Smooth muscle cell (in vitro differentiated cells): ENCODE results near the gene MOB2. TPM values are rescaled to one million over a fixed set of nuclear protein-coding genes. Genes with fewer than 3 reads are reported as not detected.

Source experiments
- DNase-seq: peaks from one replicate; lab custom pipeline; 2025; ENCODE audit not compliant: unreplicated experiment; lab: John Stamatoyannopoulos, UW
- H2AFZ ChIP-seq: fragments of 200-600 bp; sonication (generic); 2 replicates; pipeline ENCODE4 v1.6.0; 2016; ENCODE audit warnings: antibody characterized with exemption, low read depth, mild to moderate bottlenecking
- H3F3A ChIP-seq: fragments of 200-600 bp; sonication (generic); 2 replicates; pipeline ENCODE4 v1.6.0; 2017; ENCODE audit warnings: antibody characterized with exemption, low read depth
- H3K27ac ChIP-seq: fragments of 200-600 bp; sonication (generic); 2 replicates; pipeline ENCODE4 v1.5.1; 2016; ENCODE audit warnings: low read depth, mild to moderate bottlenecking
- H3K27me3 ChIP-seq: fragments of 200-600 bp; sonication (generic); 2 replicates; pipeline ENCODE4 v1.6.1; 2016; ENCODE audit warnings: low read depth, mild to moderate bottlenecking
- H3K36me3 ChIP-seq: fragments of 200-600 bp; sonication (generic); 2 replicates; pipeline ENCODE4 v1.5.1; 2016; ENCODE audit warnings: low read depth
- H3K4me1 ChIP-seq: fragments of 200-600 bp; sonication (generic); 2 replicates; pipeline ENCODE4 v1.5.1; 2016; ENCODE audit warnings: low read depth
- H3K4me2 ChIP-seq: fragments of 200-600 bp; sonication (generic); 2 replicates; pipeline ENCODE4 v1.6.0; 2016; ENCODE audit warnings: mild to moderate bottlenecking
- H3K4me3 ChIP-seq: fragments of 200-600 bp; sonication (generic); 2 replicates; pipeline ENCODE4 v1.5.1; 2016; ENCODE audit warnings: mild to moderate bottlenecking
- H3K79me2 ChIP-seq: fragments of 200-600 bp; sonication (generic); 2 replicates; pipeline ENCODE4 v1.6.0; 2016; ENCODE audit warnings: low read depth, mild to moderate bottlenecking
- H3K9ac ChIP-seq: fragments of 200-600 bp; sonication (generic); 2 replicates; pipeline ENCODE4 v1.6.0; 2016; ENCODE audit warnings: low read depth
- H3K9me3 ChIP-seq: fragments of 200-600 bp; sonication (generic); replicated peaks from 2 replicates; pipeline ENCODE4 v1.5.1; 2016; ENCODE audit warnings: low read depth
- H4K20me1 ChIP-seq: fragments of 200-600 bp; sonication (generic); 2 replicates; pipeline ENCODE4 v1.6.0; 2016; ENCODE audit warnings: low read depth
- CTCF ChIP-seq: fragments of 200-600 bp; sonication (generic); IDR thresholded peaks from 2 replicates; pipeline ENCODE4 v1.5.1; 2017; ENCODE audit warnings: borderline replicate concordance, mild to moderate bottlenecking, antibody characterized with exemption; ENCODE audit not compliant: insufficient read depth, poor library complexity, severe bottlenecking
- WGBS: methylation state at CpG from one replicate; pipeline ENCODE4 v1.1.7; 2016; ENCODE audit warnings: low lambda C conversion rate; 5-methylcytosine and 5-hydroxymethylcytosine counted together
- polyA plus RNA-seq: library from polyadenylated mRNA; unstranded; fragments of >200 nt; fragmentation: Nextera tagmentation; extraction: Ambion mirVana; gene quantifications from 2 replicates; pipeline ENCODE4 v1.2.1, GENCODE V29; 2016
- total RNA-seq: library from RNA; depleted of rRNA; stranded (reverse); fragments of >200 nt; gene quantifications from 2 replicates; pipeline ENCODE4 v1.2.3, GENCODE V29; 2014

Gene MOB2
- total and polyA plus RNA-seq, 2 experiments from 2014 or later: 2.5 to 24.0 TPM

GRCh38 chr11:1516273-1517067, 29.9 kb upstream of the MOB2 start:
- DNase-seq: no peak
- Histone ChIP-seq H3K36me3 (no peaks in the 10 kb centered on the region), H3K9ac (no peak overlapping the region), H3F3A (no peaks in the 10 kb centered on the region), H3K4me2 (no peak overlapping the region), H2AFZ (no peak overlapping the region), H3K79me2 (peaks cover 19% of the 10 kb centered on the region), H3K9me3 (no peaks in the 10 kb centered on the region), H3K27me3 (no peaks in the 10 kb centered on the region), H4K20me1 (peaks cover 97% of the 10 kb centered on the region), H3K4me1 (peaks cover 5% of the 10 kb centered on the region), H3K27ac (no peak overlapping the region), H3K4me3 (no peak overlapping the region)
- 71% methylated on average over 19 of the region's 19 CpGs for WGBS
- TF ChIP-seq CTCF: no peak

GRCh38 chr11:1515082-1516060, 28.8 kb upstream of the MOB2 start:
- H3K27ac ChIP-seq: no peak overlapping the region
- peaks cover 97% of the 10 kb centered on the region for H4K20me1 ChIP-seq
- DNase-seq: peak; percentile 57
- TF ChIP-seq CTCF: peak; percentile 97
- no peaks in the 10 kb centered on the region for H3F3A ChIP-seq
- no peaks in the 10 kb centered on the region for H3K27me3 ChIP-seq
- H3K9ac ChIP-seq: no peak overlapping the region
- peaks cover 19% of the 10 kb centered on the region for H3K79me2 ChIP-seq
- peaks cover 5% of the 10 kb centered on the region for H3K4me1 ChIP-seq
- H3K4me2 ChIP-seq: peak overlapping the region; percentile 18
- no peaks in the 10 kb centered on the region for H3K9me3 ChIP-seq
- WGBS: 48% methylated on average over 35 of the region's 36 CpGs
- no peak overlapping the region for H2AFZ ChIP-seq
- no peak overlapping the region for H3K4me3 ChIP-seq
- no peaks in the 10 kb centered on the region for H3K36me3 ChIP-seq

GRCh38 chr11:1514336-1515061, 27.9 kb upstream of the MOB2 start:
- Histone ChIP-seq H3K9me3 (no peaks in the 10 kb centered on the region), H3K36me3 (no peaks in the 10 kb centered on the region), H3K4me1 (peaks cover 5% of the 10 kb centered on the region), H3K4me2 (no peak overlapping the region), H3F3A (no peaks in the 10 kb centered on the region), H3K27me3 (no peaks in the 10 kb centered on the region), H3K9ac (no peak overlapping the region), H2AFZ (no peak overlapping the region), H3K27ac (no peak overlapping the region), H3K79me2 (peaks cover 14% of the 10 kb centered on the region), H3K4me3 (no peak overlapping the region), H4K20me1 (peaks cover 93% of the 10 kb centered on the region)
- DNase-seq: no peak
- WGBS: 97% methylated on average over 31 of the region's 31 CpGs
- TF ChIP-seq CTCF: no peak
